G401 (cell line): ENCODE measurements around the gene SACM1L. TPM values are rescaled to one million over a fixed set of nuclear protein-coding genes. Genes with fewer than 3 reads are reported as not detected.
"Not testable (repeated sequence)": the region's sequence is repeated elsewhere in the genome, so short reads cannot be mapped to it uniquely, and the experiment has no call there.

ENCODE experiments used
- DNase-seq: peaks from one replicate; pipeline ENCODE4 v3.0.0-alpha.2; 2015; ENCODE audit warnings: low spot score
- in situ Hi-C: cut with HindIII; loops from 2 replicates; pipeline ENCODE4 v1.10.0; 2016; ENCODE audit warnings: low sequenced_read_pairs, mixed read lengths
- total RNA-seq: library from RNA; depleted of rRNA; stranded (reverse); fragments of >200 nt; shearing (Covaris generic); gene quantifications from 2 replicates; pipeline ENCODE4 v1.2.3, GENCODE V29; 2014

SACM1L gene
- total RNA-seq, 1 experiment from 2014 or later: 22.2 TPM

DNA sequence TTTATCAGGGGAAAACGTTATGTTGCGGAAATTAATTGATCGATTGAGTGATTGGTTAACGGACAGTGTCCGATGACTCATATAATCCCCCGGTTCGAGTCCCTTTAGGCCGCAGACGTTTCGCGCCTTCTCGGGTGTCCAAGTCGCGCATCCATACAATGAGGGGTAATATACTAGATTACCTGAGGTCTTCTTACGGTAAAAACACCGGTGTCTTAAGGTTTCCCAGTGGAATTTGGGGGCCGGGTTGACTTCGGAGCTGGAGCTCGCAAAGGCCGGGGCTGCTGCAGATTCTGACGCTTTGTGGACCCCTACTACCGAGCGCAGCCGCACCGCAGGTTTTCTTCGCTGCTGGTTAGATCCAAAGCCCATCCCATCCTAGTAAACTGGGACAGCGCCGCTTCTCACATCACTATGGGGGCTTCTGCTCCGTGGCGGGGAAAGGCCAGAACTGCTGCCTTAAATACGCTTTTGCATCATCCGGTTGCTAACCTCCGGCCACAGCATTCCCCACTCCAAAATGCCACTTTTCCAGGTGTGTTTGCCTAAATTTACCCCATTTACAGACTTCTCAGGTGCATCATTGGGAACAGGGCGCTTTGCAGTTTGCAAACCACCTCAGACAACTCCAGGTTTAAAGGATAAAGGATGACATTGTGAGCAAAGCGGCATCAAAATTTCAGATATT is 858 bp upstream of the SACM1L start:
- DNase-seq: peak; percentile 73
- in situ Hi-C loops: no loop called here

DNA sequence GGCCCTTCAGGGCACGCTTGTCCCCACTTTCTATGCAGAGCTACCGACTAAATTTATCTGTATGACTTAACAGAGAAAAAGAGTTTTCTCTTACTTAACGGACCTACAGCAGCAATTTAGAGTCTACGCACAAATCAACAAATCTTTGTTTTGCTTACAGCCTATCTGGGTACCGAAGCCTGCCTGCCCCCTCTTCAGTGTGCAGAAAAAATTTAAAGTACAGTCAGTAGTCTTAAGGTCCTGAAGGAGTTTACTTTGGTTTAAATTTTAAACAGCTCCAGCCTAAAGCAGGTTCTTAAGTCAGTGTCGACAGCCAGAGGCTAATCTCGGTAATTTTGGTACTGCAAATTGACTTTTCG is 570 bp downstream of the SACM1L start:
- peak; percentile 7 for DNase-seq
- in situ Hi-C loops: no loop called here

DNA sequence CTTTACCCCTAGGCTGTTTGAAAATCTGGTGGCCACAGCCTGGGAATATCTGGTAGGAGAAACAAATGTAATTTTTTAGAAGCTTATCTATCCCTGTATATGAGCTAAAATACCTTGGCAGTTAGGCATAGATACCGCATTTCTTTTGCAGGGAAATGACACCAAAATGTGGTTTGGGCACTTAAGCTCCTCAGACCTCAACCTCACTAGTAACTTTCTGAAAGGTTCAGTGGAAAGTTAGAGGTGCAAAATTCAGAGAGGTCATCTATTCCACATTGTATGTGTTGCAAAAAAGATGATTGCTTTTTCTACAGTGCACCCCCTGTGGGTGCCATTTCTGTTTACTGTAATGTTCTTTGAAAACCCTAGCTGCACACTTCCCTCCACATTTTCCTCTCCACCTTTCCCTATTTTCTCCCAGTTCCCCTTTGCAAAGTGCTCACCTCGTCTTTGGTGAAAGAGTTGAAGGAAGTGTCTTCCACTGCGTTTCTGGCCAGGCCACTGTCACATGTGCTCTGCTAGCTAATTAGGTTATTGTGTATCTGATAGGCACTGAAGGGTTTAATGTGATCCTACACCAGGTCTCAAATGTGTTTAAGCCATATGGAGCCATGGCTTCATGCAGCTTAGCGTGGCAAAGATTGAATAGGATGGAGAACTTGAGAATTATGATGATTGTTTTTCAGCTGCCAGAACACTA is 1.3 kb downstream of the SACM1L start:
- in situ Hi-C loops: no loop called here
- DNase-seq: peak; percentile 8

DNA sequence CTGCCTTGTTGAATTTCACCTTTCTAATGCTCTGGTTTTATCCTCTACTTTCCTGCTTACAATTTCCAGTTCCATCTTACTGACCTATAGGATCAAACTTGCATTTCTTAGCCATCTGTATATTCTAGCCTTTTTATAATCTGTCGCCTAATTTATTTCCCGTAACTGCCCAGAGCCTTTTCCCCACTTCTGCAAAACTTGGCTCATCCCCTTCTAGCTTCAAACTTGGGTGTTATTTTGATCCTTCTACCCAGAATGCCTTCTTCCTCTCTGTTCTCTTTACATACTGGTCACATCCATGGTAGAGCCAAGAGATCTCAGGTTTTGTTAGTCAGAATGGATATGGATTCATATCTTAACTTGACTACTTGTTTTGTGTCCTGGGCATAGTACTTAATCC is 2.6 kb downstream of the SACM1L start:
- in situ Hi-C loops: no loop called here
- no peak for DNase-seq

DNA sequence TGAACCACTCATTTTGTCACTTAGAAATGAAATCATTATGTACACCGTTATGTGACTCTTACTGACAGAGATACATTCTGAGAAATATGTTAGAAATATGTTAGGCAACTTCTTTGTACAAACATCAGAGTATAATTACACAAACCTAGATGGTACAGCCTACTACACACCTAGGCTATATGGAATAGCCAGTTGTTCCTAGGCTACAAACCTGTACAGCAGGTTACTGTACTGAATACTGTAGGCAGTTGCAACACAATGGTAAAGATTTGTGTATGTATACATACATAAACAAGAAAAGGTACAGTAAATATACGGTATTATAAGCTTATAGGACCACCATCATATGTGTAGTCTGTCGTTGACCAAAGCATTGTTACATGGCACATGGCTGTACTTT is 3.7 kb downstream of the SACM1L start:
- in situ Hi-C loops: no loop called here
- no peak for DNase-seq

DNA sequence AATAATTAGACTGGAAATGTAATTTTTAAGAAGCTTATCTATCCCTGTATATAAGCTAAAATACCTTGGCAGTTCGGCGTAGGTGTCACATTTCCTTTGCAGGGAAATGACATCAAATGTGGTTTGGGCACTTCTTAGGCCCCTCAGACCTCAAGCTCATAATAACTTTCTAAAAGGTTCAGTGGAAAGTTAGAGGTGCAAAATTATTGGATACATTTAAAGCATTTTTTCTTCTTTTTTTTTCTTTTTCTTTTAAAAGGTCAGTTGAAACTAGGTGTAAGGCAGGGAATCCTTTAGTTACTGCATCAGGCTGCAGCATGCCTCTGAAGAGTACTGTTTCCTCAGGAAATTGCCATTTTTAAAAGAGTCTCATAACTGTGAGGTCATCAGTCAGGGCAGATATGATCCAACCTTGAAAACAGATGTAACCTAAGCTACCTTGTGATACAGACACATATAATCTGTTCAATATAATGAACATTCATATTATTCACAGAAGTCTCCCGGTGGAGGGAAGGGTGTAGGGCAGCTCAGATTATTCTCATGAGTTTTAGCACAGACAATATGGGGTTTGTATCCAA is 4.8 kb downstream of the SACM1L start:
- in situ Hi-C loops: no loop called here
- no peak for DNase-seq

DNA sequence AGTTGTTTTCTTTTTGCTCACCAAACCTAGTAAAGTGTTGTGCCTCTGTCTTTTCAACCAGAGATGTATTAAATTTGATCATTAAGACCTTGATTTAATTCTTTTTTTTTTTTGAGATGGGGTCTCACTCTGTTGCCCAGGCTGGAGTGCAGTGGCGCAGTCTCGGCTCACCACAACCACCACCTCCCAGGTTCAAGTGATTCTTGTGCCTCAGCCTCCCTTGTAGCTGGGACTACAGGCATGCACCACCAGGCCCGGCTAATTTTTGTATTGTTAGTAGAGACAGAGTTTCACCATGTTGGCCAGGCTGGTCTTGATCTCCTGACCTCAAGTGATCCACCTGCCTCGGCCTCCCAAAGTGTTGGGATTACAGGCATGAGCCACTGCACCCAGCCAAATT is 6.0 kb downstream of the SACM1L start:
- DNase-seq, in situ Hi-C loops: not testable (repeated sequence)

DNA sequence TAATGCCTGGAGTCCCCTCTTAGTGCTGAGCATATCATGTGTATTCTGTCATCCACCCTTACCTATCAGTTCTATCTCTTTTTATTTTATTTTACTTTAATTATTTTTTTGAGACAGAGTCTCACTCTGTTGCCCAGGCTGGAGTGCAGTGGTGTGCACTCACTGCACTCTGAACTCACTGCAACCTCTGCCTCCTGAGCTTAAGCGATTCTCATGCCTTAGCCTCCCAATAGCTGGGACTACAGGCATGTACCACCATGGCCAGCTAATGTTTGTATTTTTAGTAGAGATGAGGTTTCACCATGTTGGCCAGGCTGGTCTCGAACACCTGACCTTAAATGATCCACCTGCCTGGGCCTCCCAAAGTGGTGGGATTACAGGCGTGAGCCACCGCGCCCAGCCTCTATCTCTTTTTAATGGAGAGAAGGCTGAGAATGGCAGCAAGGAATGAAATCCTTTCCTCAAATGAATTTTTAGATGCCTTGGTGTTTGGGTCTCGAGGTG is 11.4 kb downstream of the SACM1L start:
- in situ Hi-C loops: no loop called here
- DNase-seq: no peak

DNA sequence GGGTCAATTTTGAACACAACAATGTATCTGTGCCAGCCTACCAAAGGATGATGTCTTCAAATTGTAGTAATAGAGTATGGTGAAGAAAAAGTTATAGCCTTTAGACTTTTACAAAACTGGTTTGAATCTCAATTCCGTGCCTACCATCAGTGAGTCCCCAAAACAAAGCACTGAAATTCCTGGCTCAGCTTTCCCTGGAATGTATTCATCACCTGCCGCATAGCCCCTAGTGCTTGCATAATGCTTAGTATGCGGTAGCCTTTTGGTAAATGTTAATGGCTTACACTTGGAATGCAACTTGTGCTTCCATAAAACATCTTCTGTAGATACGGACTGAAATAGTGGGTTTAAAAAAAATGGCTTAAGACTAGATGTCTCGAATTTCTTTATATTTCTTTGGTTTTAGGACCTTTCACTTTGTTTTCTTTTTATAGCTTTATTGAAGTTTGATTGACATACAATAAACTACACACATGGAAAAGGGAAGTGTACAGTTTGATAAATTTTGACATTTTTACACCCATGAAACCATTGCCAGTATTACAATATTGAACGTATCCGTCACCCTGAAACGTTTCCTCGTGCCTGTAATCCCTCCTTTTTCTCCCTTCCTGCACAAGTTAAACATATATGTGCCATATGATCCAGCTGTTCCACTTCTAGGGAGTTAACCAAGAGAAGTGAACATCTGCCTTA is 12.1 kb downstream of the SACM1L start:
- DNase-seq: no peak
- in situ Hi-C loops: no loop called here

DNA sequence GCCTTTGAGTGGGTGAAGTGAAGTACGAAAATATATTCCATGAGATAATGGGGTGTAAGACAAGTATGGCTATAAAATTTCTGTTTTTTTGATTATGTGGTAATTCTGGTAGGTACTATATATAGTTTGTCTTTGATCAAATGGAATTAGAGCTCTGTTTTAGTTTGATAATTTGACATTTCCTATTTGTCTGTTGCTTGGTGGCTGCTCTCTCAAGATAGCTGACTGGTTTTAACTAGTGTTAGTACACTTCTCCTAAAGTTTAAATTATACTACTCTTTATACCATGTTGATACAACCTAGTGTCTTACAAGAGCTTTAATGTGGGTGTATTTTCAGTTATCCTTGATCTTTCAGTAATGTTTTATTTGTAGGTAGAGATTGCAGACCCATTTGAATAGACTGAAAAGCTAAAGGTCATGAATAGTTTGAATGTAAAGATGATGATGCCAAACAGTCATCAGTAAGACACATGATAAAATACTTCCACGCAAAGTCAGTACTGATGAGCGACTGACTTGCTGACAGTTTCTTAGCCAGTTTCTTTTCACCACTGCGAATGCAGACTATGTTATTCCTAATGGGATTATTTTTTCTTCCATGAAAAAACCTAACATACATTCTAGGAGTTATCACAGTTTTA is 15.2 kb downstream of the SACM1L start:
- in situ Hi-C loops: no loop called here
- no peak for DNase-seq

DNA sequence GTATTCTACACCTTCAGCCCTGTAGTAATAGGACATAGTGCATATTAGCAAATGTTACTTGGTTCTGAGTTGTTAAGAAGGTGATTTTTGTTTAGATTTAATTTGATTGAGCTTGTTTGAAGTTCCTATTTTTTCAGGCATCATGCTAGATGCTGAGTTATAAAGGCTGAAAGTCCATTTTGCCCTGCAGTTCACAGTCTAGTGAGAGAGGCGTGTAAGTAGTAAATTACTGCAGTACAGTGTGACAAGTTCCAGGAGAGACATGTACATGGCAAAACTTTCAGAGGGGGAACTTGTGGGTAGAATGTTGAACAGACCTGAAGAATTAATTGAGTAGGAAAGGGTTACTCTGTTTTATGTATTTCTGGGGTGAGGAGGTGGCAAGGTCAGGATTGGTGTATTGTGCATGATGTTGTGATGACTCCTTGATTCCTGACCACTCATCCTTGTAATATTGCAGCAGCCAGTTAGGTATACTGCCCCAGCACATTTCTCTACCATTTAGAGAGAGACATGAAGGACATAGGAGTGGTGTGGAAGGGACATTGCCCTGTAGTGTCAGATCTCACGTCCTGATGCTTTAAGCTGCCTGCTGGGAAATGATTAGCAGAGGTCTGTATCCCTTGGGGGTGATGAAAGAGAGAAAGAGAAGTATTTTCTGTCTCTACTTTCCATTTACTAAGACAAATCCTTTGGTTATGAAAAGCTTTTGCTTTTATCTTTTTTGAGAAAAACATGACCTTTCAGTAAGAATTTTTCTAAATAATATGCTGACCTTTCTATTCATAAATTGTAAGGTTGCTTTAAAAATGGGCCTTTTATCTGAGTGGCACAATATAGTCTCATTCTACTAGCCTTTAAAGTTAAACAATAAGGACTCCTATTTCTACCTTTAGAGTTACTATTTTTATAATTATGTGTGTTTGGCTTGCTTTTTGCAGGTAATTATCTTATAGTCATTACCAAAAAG is 16.9 kb downstream of the SACM1L start:
- DNase-seq: no peak
- in situ Hi-C loops: no loop called here

DNA sequence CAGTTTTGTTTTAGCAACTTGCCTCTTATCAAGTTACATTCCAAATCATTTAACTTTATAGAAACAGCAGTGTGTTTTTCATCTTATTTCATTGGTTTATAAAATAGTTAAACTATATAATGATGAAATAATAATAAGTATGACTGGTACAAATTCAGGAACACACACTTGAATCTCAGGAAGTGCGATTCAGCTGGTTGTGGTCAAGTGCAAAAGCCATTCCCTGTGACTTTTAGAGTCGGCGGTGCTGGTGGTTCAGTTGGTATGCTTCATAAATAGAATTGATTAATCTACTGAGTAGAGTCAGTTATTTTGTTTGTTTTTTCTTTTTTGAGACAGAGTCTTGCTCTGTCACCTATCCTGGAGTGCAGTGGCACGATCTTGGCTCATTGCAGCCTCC is 22.7 kb downstream of the SACM1L start:
- in situ Hi-C loops: no loop called here
- DNase-seq: no peak

DNA sequence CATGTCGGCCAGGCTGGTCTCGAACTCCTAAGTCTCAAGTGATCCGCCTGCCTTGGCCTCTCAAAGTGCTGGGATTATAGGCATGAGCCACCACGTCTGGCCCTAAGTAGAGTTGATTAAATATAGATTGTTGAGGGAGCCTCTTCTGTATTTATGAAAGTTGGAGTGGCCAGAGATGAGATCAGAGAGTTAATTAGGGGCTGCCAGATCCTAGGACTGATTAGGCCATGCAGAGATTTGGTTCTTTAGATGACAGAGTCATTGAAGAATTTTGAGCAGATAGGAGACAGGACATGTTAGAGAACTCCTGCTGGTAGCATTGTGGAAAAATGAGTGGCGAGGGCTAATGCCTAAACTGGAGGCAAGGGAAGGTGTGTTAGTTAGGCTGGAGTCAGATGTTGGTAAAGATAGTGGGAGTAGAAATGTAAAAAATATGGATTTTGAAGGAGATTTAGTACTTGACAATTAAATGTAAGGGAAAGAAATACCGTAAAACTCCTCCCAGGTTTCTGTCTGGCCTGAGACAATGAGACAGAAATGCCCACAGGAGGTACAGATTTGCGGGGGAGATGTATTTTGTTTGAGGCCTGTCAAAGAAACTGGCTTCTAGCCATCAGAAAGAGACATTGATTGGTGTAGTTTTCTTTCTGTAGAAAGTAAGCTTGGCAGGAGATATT is 23.4 kb downstream of the SACM1L start:
- in situ Hi-C loops: no loop called here
- no peak for DNase-seq

DNA sequence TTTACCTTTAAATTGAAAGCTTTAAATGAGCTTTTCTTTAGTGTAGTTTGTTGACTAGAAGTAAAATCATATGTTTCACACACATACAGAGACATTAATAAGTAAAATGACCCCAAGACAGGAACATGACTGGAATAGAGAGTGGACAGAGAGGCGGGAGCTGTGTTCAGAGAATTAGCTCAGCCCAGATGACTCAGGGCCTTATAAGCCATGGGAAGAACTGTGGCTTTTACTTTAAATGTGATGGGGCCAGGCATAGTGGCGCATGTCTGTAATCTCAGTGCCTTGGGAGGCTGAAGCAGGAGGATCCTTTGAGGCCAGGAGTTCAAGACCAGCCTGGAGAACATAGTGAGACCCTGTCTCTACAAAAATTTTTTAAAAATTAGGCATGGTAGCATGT is 26.7 kb downstream of the SACM1L start:
- in situ Hi-C loops: no loop called here
- DNase-seq: no peak

DNA sequence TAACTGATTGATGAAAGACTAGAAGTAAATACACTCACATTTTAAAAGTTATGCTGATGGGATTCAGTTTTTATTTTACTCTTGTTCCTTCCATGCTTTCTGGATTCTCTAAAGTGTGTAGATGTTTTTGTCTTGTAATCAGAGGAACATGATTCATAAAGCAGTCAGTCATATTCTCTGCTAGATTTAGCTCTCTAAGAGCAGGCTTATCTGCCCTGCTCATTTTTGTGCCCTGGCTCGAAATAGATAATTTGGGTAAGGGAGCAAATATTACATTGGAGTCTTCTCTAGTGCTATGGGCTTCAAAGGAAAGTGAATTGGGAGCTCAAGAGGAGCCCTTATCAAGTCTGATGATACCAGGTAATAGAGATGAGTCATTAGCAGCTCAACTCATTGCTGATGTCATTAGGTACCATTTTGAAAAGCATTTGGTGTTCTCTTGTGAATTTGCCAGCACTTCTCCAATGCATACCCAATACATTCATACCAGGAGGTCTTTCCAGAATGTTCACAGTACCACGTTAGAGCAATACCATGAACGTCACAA is 27.7 kb downstream of the SACM1L start:
- in situ Hi-C loops: no loop called here
- DNase-seq: no peak

DNA sequence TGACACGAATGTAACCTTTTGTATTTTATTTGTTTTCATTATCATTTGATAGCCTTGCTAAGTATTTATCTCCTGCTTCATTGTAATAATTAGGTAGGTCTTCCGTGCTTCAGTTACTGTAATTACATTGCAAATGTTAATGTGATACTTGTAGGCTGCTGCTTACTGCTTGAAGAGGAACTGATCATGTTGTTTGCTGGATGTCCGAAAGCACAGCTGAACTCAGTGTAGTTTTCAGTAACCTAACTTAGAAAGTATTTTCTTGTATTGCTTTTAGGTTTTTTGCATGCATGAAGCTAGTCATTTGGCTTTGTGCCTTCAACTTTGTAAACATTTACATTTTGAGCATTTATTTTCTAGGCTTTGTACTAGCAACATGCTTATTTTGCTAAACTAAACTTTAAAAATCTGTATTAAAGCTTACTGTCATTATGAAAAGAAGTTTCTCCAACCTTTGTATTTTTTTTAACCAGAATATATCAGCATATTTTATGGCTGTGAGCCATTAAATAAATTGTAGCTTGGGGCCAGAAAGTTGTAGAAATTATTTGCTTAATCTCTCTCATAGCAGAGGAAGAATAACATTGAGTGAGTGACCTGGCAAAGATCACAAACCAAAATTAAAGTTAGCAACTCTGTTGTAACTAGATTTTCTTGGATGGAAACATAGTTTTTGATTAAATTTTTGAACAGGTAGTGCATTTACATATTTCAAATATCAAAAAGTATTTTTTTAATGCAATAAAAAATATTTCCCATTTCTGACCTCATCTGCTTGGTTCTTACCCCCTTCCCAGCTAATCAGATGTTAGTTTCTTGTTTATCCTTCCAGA is 30.7 kb downstream of the SACM1L start:
- in situ Hi-C loops: no loop called here
- no peak for DNase-seq

DNA sequence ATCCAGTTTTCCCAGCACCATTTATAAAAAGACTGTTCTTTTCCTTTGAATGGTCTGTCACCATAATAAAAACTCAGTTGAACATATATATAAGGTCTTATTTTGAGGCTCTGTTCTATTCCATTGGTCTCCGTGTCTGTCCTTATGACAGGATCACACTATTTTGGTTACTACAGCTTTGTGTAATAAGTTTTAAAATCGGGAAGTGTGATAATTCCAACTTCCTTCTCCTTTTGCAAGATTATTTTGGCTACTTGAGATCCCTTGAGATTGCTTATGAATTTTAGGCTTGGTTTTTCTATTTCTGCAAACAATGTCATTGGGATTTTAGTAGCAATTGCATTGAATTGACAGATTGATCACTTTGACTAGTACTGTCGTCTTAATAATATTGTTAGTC is 35.7 kb downstream of the SACM1L start:
- in situ Hi-C loops: no loop called here
- DNase-seq: no peak
